Stomach (tissue), 9 donors: Measurements from ENCODE around the gene MAGI2. TPM values are rescaled to one million over a fixed set of nuclear protein-coding genes. Genes with fewer than 3 reads are reported as not detected.

ENCODE experiments used
- DNase-seq, 2 donors: peaks; one replicate each; pipeline versions ENCODE4 v3.0.0 to v3.0.0-alpha.2; 2013 to 2019
- H3K27ac ChIP-seq, 5 donors: fragments of 200-600 bp in 4 of 5; sonication (generic) in 4 of 5; one replicate each; pipeline ENCODE4 v1.5.1; 2013 to 2019; ENCODE audit warnings: mild to moderate bottlenecking in 1 of 5, moderate library complexity in 1 of 5
- H3K27me3 ChIP-seq, 3 donors: fragments of 200-600 bp; sonication (generic); one replicate each; pipeline ENCODE4 v1.5.1; 2017 to 2019; ENCODE audit warnings: mixed run types in 1 of 3
- H3K36me3 ChIP-seq, 4 donors: fragments of 200-600 bp; sonication (generic); 1 replicate in 3 of 4; 2 replicates in 1 of 4; pipeline ENCODE4 v1.5.1; 2016 to 2019
- H3K4me1 ChIP-seq, 4 donors: fragments of 200-600 bp; sonication (generic); one replicate each; pipeline ENCODE4 v1.5.1; 2016 to 2019
- H3K4me3 ChIP-seq, 4 donors: fragments of 200-600 bp; sonication (generic) in 3 of 4; one replicate each; pipeline ENCODE4 v1.5.1; 2016 to 2019; ENCODE audit warnings: mild to moderate bottlenecking in 1 of 4
- H3K9me3 ChIP-seq, 4 donors: fragments of 200-600 bp; sonication (generic); one replicate each; pipeline ENCODE4 v1.5.1; 2016 to 2019
- EP300 ChIP-seq: sonication (generic); formaldehyde crosslinking; IDR thresholded peaks from one replicate; pipeline ENCODE4 v1.6.1; 2017; ENCODE audit warnings: antibody characterized with exemption
- POLR2A ChIP-seq, 4 donors: fragments of 450-650 bp; IDR thresholded peaks; one replicate each; pipeline ENCODE4 v1.6.1; 2016; ENCODE audit warnings: antibody characterized with exemption in 4 of 4, control low read depth in 2 of 4, mild to moderate bottlenecking in 1 of 4, moderate library complexity in 1 of 4
- POLR2AphosphoS5 ChIP-seq, 3 donors: sonication (generic); formaldehyde crosslinking; IDR thresholded peaks; one replicate each; pipeline ENCODE4 v1.6.1; 2016; ENCODE audit warnings: antibody characterized with exemption in 3 of 3
- WGBS, 5 donors: extraction: QIAGEN DNeasy Blood & Tissue Kit in 3 of 5; methylation state at CpG; one replicate each; pipeline versions ENCODE4 v1.1.5 to v1.1.7; 2013 to 2018; 5-methylcytosine and 5-hydroxymethylcytosine counted together
- intact Hi-C: fragments of 100-400 bp; cut with DNase I; formaldehyde crosslinking; loops from one replicate; pipeline ENCODE4 v1.15.1; 2023; ENCODE audit warnings: low total_unique reads
- polyA plus RNA-seq, 3 donors: library from polyadenylated mRNA; stranded (reverse); fragments of 200-250 nt; gene quantifications; one replicate each; pipeline ENCODE4 v1.2.3, GENCODE V29; 2013
- total RNA-seq, 5 donors: library from RNA; depleted of rRNA; stranded (reverse); fragments of >200 nt; gene quantifications; one replicate each; pipeline versions ENCODE4 v1.1.0 to v1.2.3, GENCODE V29; 2014 to 2016
- TF ChIP-seq, protein P1 (sequence below), 7 experiments: fragments of 450-650 bp in 4 of 7; fragments of 200-600 bp in 3 of 7; sonication (generic) in 3 of 7; IDR thresholded peaks; one replicate each; pipeline ENCODE4 v1.5.1; 2016 to 2019; ENCODE audit warnings: antibody characterized with exemption in 7 of 7, control low read depth in 2 of 7, mild to moderate bottlenecking in 1 of 7
- donor health status: healthy with polysubstance abuse.
- donor health status: Bipolar disorder and iron deficiency.
- donor health status: healthy.

The MAGI2 gene
- total and polyA plus RNA-seq, 8 donors = 0.92 to 53.9 (median 5.8) TPM

- no peak overlapping the region for H3K4me3 ChIP-seq
- no peaks in the 10 kb centered on the region for H3K27me3 ChIP-seq
- no peaks in the 10 kb centered on the region for H3K36me3 ChIP-seq
- no peaks in the 10 kb centered on the region for H3K4me1 ChIP-seq
- no peak overlapping the region for H3K27ac ChIP-seq
- DNase-seq = no peak
- no peaks in the 10 kb centered on the region for H3K9me3 ChIP-seq
- intact Hi-C loops = no loop called here
- TF ChIP-seq POLR2A (IDR thresholded peaks at IDR 0.05) (no peak), EP300 (no peak), POLR2AphosphoS5 (IDR thresholded peaks at IDR 0.05) (no peak)
- TF ChIP-seq, protein P1, sequence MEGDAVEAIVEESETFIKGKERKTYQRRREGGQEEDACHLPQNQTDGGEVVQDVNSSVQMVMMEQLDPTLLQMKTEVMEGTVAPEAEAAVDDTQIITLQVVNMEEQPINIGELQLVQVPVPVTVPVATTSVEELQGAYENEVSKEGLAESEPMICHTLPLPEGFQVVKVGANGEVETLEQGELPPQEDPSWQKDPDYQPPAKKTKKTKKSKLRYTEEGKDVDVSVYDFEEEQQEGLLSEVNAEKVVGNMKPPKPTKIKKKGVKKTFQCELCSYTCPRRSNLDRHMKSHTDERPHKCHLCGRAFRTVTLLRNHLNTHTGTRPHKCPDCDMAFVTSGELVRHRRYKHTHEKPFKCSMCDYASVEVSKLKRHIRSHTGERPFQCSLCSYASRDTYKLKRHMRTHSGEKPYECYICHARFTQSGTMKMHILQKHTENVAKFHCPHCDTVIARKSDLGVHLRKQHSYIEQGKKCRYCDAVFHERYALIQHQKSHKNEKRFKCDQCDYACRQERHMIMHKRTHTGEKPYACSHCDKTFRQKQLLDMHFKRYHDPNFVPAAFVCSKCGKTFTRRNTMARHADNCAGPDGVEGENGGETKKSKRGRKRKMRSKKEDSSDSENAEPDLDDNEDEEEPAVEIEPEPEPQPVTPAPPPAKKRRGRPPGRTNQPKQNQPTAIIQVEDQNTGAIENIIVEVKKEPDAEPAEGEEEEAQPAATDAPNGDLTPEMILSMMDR (IDR thresholded peaks at IDR 0.05) = no peak
These were observed 891.3 kb downstream of the MAGI2 start for GRCh38 chr7:78562191-78562590.

GRCh38 chr7:78558566-78558965 is 894.9 kb downstream of the MAGI2 start:
- intact Hi-C loops = no loop called here
- Histone ChIP-seq H3K4me1 (no peaks in the 10 kb centered on the region), H3K9me3 (no peaks in the 10 kb centered on the region), H3K36me3 (no peaks in the 10 kb centered on the region), H3K27me3 (no peaks in the 10 kb centered on the region), H3K27ac (no peak overlapping the region), H3K4me3 (no peak overlapping the region)
- 43 to 58% (median 51%) methylated on average over 3 of the region's 3 CpGs for WGBS, 5 donors
- TF ChIP-seq POLR2AphosphoS5 (IDR thresholded peaks at IDR 0.05) = no peak
- TF ChIP-seq, protein P1 (IDR thresholded peaks at IDR 0.05) = no peak
- no peak for TF ChIP-seq POLR2A (IDR thresholded peaks at IDR 0.05)
- no peak for TF ChIP-seq EP300
- DNase-seq = no peak

- 75 to 91% (median 83%) methylated on average over 1 of the region's 1 CpG for WGBS, 5 donors
- TF ChIP-seq POLR2AphosphoS5 (IDR thresholded peaks at IDR 0.05) (no peak), POLR2A (IDR thresholded peaks at IDR 0.05) (no peak), EP300 (no peak)
- TF ChIP-seq, protein P1 (IDR thresholded peaks at IDR 0.05) = no peak
- Histone ChIP-seq H3K9me3 (no peaks in the 10 kb centered on the region), H3K27me3 (no peaks in the 10 kb centered on the region), H3K36me3 (no peaks in the 10 kb centered on the region), H3K4me1 (no peaks in the 10 kb centered on the region), H3K4me3 (no peak overlapping the region), H3K27ac (no peak overlapping the region)
- DNase-seq = no peak
- intact Hi-C loops = no loop called here
These were observed 909.5 kb downstream of the MAGI2 start for GRCh38 chr7:78543976-78544375.

DNA sequence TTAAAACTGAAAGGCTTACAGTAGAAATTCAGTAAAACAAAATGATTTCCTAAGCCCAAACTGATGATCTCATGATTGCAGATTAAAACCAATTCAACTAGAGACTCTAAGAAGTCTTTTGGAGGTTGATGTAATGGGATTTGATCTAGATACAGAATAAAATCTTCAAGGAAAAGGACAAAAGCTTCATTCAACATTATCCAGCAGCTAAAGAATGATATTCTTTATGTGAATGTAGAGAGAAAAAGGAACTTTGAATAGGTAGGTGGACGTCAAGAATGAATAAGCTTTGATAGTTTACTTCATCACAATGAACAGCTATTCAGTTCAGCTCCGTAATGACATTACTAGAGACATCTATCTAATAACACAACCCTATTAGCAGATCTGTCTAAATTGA is 910.5 kb downstream of the MAGI2 start:
- DNase-seq = no peak
- H3K9me3 ChIP-seq = no peaks in the 10 kb centered on the region
- H3K4me3 ChIP-seq = no peak overlapping the region
- H3K27ac ChIP-seq = no peak overlapping the region
- no peaks in the 10 kb centered on the region for H3K4me1 ChIP-seq
- TF ChIP-seq, protein P1 (IDR thresholded peaks at IDR 0.05) = no peak
- TF ChIP-seq POLR2A (IDR thresholded peaks at IDR 0.05) = no peak
- no peak for TF ChIP-seq EP300
- no peak for TF ChIP-seq POLR2AphosphoS5 (IDR thresholded peaks at IDR 0.05)
- WGBS, 5 donors = 76 to 85% (median 82%) methylated on average over 2 of the region's 2 CpGs
- H3K36me3 ChIP-seq = no peaks in the 10 kb centered on the region
- H3K27me3 ChIP-seq = no peaks in the 10 kb centered on the region
- intact Hi-C loops = no loop called here
